Choroid plexus epithelial cell (primary cell): ENCODE results near the gene KCNAB1.

Experiments used
- DNase-seq: peaks from one replicate; pipeline ENCODE4 v3.0.0-alpha.2; 2010; ENCODE audit warnings: low read depth
- H3K4me3 ChIP-seq: 2 replicates; pipeline ENCODE4 v1.5.1; 2011; ENCODE audit warnings: low read depth, mild to moderate bottlenecking, control low read depth, low read length, moderate library complexity
- CTCF ChIP-seq: conservative IDR thresholded peaks from 2 replicates; pipeline ENCODE4 v1.5.1; 2011; ENCODE audit warnings: low read depth, mild to moderate bottlenecking, control low read depth, inconsistent platforms, low read length, moderate library complexity

The KCNAB1 gene

GRCh38 chr3:156359368-156359767, 239.0 kb downstream of the KCNAB1 start:
- DNase-seq: no peak
- H3K4me3 ChIP-seq: no peak overlapping the region
- no peak for TF ChIP-seq CTCF

GRCh38 chr3:156360083-156360482, 239.7 kb downstream of the KCNAB1 start:
- H3K4me3 ChIP-seq: no peak overlapping the region
- no peak for DNase-seq
- TF ChIP-seq CTCF: no peak

GRCh38 chr3:156360963-156361362, 240.6 kb downstream of the KCNAB1 start:
- DNase-seq: no peak
- no peak overlapping the region for H3K4me3 ChIP-seq
- no peak for TF ChIP-seq CTCF

- H3K4me3 ChIP-seq: no peak overlapping the region
- TF ChIP-seq CTCF: no peak
- DNase-seq: no peak
These were observed 246.2 kb downstream of the KCNAB1 start for GRCh38 chr3:156366559-156366958.

GRCh38 chr3:156368189-156368588, 247.8 kb downstream of the KCNAB1 start:
- TF ChIP-seq CTCF: no peak
- DNase-seq: no peak
- H3K4me3 ChIP-seq: no peak overlapping the region

- TF ChIP-seq CTCF: no peak
- no peak for DNase-seq
- H3K4me3 ChIP-seq: no peak overlapping the region
These were observed 251.3 kb downstream of the KCNAB1 start for GRCh38 chr3:156371701-156372100.

- no peak for DNase-seq
- no peak for TF ChIP-seq CTCF
- no peak overlapping the region for H3K4me3 ChIP-seq
These were observed 252.7 kb downstream of the KCNAB1 start for GRCh38 chr3:156373095-156373494.
